Endothelial cell of umbilical vein (primary cell): ENCODE results near the gene RALB. TPM values are rescaled to one million over a fixed set of nuclear protein-coding genes. Genes with fewer than 3 reads are reported as not detected.

ENCODE experiments used
- BruUV-seq: library from RNA; stranded (reverse); fragments of 400-500 nt; replicated peaks from 2 replicates; lab custom pipeline; 2021; lab: Mats Ljungman, UMichigan
- CTCF ChIA-PET: fragments of 300-600, 350-600 bp; sonication (Branson Sonifier 250); formaldehyde crosslinking; loops from one replicate; lab custom pipeline; 2021; ENCODE audit warnings: antibody characterized with exemption, inconsistent platforms; lab: Charles Lee
- POLR2A ChIA-PET: fragments of 300-600, 350-600 bp; sonication (Branson Sonifier 250); formaldehyde crosslinking; loops from one replicate; lab custom pipeline; 2021; ENCODE audit warnings: antibody characterized with exemption, inconsistent platforms; lab: Charles Lee
- DNase-seq: peaks from one replicate; pipeline ENCODE4 v3.0.0-alpha.2; 2011; ENCODE audit warnings: low read depth, low spot score
- FAIRE-seq: peaks from 2 replicates; lab custom pipeline; 2011; peaks lifted over from hg19 to GRCh38; lab: Jason Lieb, UNC
- H2AFZ ChIP-seq: 2 replicates; pipeline ENCODE4 v1.6.0; 2012; ENCODE audit warnings: low read depth, low read length, control low read depth, inconsistent platforms
- H3K27ac ChIP-seq: 2 replicates; pipeline ENCODE4 v1.5.1; 2011; ENCODE audit warnings: low read depth, mild to moderate bottlenecking, control low read depth, low read length, moderate library complexity; ENCODE audit not compliant: insufficient read depth
- H3K27me3 ChIP-seq, 2 experiments: 2 replicates each; pipeline versions ENCODE4 v1.6.0 to v1.6.1; 2011; ENCODE audit warnings: low read length in 2 of 2, mixed read lengths in 1 of 2; ENCODE audit not compliant: control insufficient read depth in 2 of 2, insufficient read depth in 2 of 2
- H3K36me3 ChIP-seq, 2 experiments: 2 replicates in 1 of 2; 3 replicates in 1 of 2; pipeline ENCODE4 v1.5.1; 2011; ENCODE audit warnings: low read length in 2 of 2, mild to moderate bottlenecking in 1 of 2, moderate library complexity in 1 of 2; ENCODE audit not compliant: control insufficient read depth in 2 of 2, insufficient read depth in 2 of 2; ENCODE audit errors: extremely low read depth in 1 of 2
- H3K4me1 ChIP-seq: 3 replicates; pipeline ENCODE4 v1.5.1; 2011; ENCODE audit warnings: mild to moderate bottlenecking, low read length; ENCODE audit not compliant: control insufficient read depth, insufficient read depth; ENCODE audit errors: extremely low read depth
- H3K4me2 ChIP-seq: 2 replicates; pipeline ENCODE4 v1.6.1; 2011; ENCODE audit warnings: low read length, control low read depth, mixed read lengths; ENCODE audit not compliant: insufficient read depth
- H3K4me3 ChIP-seq, 3 experiments: fragments of 200-600 bp in 1 of 3; sonication (generic), shearing (Covaris generic) in 1 of 3; replicated peaks in 1 of 3; 2 replicates each; pipeline ENCODE4 v1.5.1; 2011 to 2016; ENCODE audit warnings: control low read depth in 3 of 3, low read length in 3 of 3, mild to moderate bottlenecking in 2 of 3, inconsistent platforms in 1 of 3, low read depth in 1 of 3, moderate library complexity in 1 of 3; ENCODE audit not compliant: insufficient read depth in 1 of 3
- H3K79me2 ChIP-seq: 2 replicates; pipeline ENCODE4 v1.6.0; 2012; ENCODE audit warnings: low read length, inconsistent platforms; ENCODE audit not compliant: control insufficient read depth, insufficient read depth
- H3K9ac ChIP-seq: replicated peaks from 2 replicates; pipeline ENCODE3; 2011; ENCODE audit warnings: low read length, control low read depth; ENCODE audit not compliant: insufficient read depth; ENCODE audit errors: extremely low read depth
- H3K9me1 ChIP-seq: replicated peaks from 3 replicates; pipeline ENCODE4 v1.6.0; 2011; ENCODE audit warnings: mild to moderate bottlenecking, low read length; ENCODE audit not compliant: control insufficient read depth, insufficient read depth; ENCODE audit errors: extremely low read depth
- H3K9me3 ChIP-seq: replicated peaks from 2 replicates; pipeline ENCODE4 v1.5.1; 2012; ENCODE audit warnings: low read length, inconsistent platforms; ENCODE audit not compliant: control insufficient read depth, insufficient read depth
- H4K20me1 ChIP-seq: replicated peaks from 2 replicates; pipeline ENCODE3; 2011; ENCODE audit warnings: mild to moderate bottlenecking, low read length; ENCODE audit not compliant: control insufficient read depth, insufficient read depth; ENCODE audit errors: extremely low read depth
- CTCF ChIP-seq, 2 donors: IDR thresholded peaks; 1 replicate in 1 of 2; 2 replicates in 1 of 2; pipeline ENCODE4 v1.5.1; 2011; ENCODE audit warnings: low read length in 2 of 2, mild to moderate bottlenecking in 2 of 2, moderate library complexity in 2 of 2, control low read depth in 1 of 2, inconsistent platforms in 1 of 2, low read depth in 1 of 2; ENCODE audit not compliant: insufficient read depth in 1 of 2; ENCODE audit errors: extremely low read depth in 1 of 2
- EZH2 ChIP-seq: IDR thresholded peaks from 2 replicates; pipeline ENCODE4 v1.6.1; 2012; ENCODE audit warnings: borderline replicate concordance, low read depth, mild to moderate bottlenecking, moderate library complexity, low read length, inconsistent platforms; ENCODE audit not compliant: severe bottlenecking
- FOS ChIP-seq: IDR thresholded peaks from 2 replicates; pipeline ENCODE4 v1.6.1; 2011; ENCODE audit warnings: mild to moderate bottlenecking, low read length, moderate library complexity, borderline replicate concordance; ENCODE audit not compliant: insufficient read depth
- GATA2 ChIP-seq: IDR thresholded peaks from 2 replicates; pipeline ENCODE4 v1.7.0; 2011; ENCODE audit warnings: low read depth, mild to moderate bottlenecking, moderate library complexity, mixed read lengths, low read length; ENCODE audit not compliant: insufficient read length, insufficient read depth
- JUN ChIP-seq: IDR thresholded peaks from 2 replicates; pipeline ENCODE4 v1.6.1; 2011; ENCODE audit warnings: borderline replicate concordance, low read depth; ENCODE audit not compliant: insufficient read length, insufficient read depth
- MAX ChIP-seq: IDR thresholded peaks from 2 replicates; pipeline ENCODE4 v1.6.1; 2011; ENCODE audit not compliant: insufficient read depth, insufficient read length
- MYC ChIP-seq: IDR thresholded peaks from one replicate; pipeline ENCODE4 v1.6.1; 2011; ENCODE audit warnings: mild to moderate bottlenecking, low read depth, low read length
- POLR2A ChIP-seq: IDR thresholded peaks from 2 replicates; pipeline ENCODE4 v1.6.1; 2012; ENCODE audit warnings: low read depth, mild to moderate bottlenecking, control low read depth, low read length
- POLR2AphosphoS5 ChIP-seq: IDR thresholded peaks from 2 replicates; pipeline ENCODE4 v1.6.1; 2012; ENCODE audit warnings: low read depth, mild to moderate bottlenecking, control low read depth, low read length, moderate library complexity; ENCODE audit not compliant: insufficient read depth
- dilution Hi-C: fragments of 300-500 bp; cut with MboI; formaldehyde crosslinking; loops from one replicate; pipeline ENCODE4 v1.15.0; 2019; ENCODE audit warnings: low sequenced_read_pairs; ENCODE audit not compliant: extremely low pct_ligation_motif_present
- intact Hi-C: fragments of 100-400 bp; cut with micrococcal nuclease; formaldehyde crosslinking; loops from one replicate; pipeline ENCODE4 v1.10.0; 2022
- polyA plus RNA-seq, 4 experiments: library from polyadenylated mRNA; depleted of rRNA in 3 of 4; stranded (reverse) in 3 of 4; unstranded in 1 of 4; fragments of >200 nt; gene quantifications; 2 replicates each; pipeline versions ENCODE4 v1.2.1 to v1.2.3, GENCODE V29; 2011 to 2012; ENCODE audit warnings: missing spikeins in 1 of 4
- total RNA-seq: library from RNA; stranded (reverse); gene quantifications from 2 replicates; pipeline ENCODE4 v1.2.3, GENCODE V29; 2021

The RALB gene
- total and polyA plus RNA-seq, 2 donors (not counting 3 experiments of a cell fraction or from before 2014, with no cell fraction given) = 105 to 115 TPM

GRCh38 chr2:120224256-120224655 is 28.4 kb upstream of the RALB start:
- POLR2A ChIA-PET = no interaction called here
- no peak for FAIRE-seq

More at GRCh38 chr2:120224256-120224655, 28.4 kb upstream of the RALB start:
- dilution Hi-C loops (no loop called here), intact Hi-C loops (loop anchor here (5.0 kb wide), 2 partner anchors 43 to 68 kb away; no protein-coding TSS in a partner anchor)
- Histone ChIP-seq H2AFZ (no peak overlapping the region), H3K4me3 (no peak overlapping the region), H3K27me3 (peaks cover 0 to 3% of the 10 kb centered on the region in 2 experiments), H3K4me2 (no peak overlapping the region), H3K9ac (no peak overlapping the region), H3K79me2 (peaks cover 11% of the 10 kb centered on the region), H3K27ac (no peak overlapping the region), H3K9me1 (no peaks in the 10 kb centered on the region), H3K36me3 (peaks cover 0 to 1% of the 10 kb centered on the region in 2 experiments), H3K4me1 (peaks cover 17% of the 10 kb centered on the region), H4K20me1 (no peaks in the 10 kb centered on the region), H3K9me3 (no peaks in the 10 kb centered on the region)
- TF ChIP-seq CTCF (IDR thresholded peaks at IDR 0.05; ENCODE audit: extremely low read depth in 1 of 2, insufficient read depth in 1 of 2, low read depth in 1 of 2, low read length in 2 of 2) (no peak), EZH2 (no peak), FOS (no peak), JUN (no peak), MAX (no peak), POLR2AphosphoS5 (no peak), GATA2 (no peak), POLR2A (no peak), MYC (no peak)
- CTCF ChIA-PET = interaction anchor here (0.7 to 3.1 kb wide), 3 partner anchors 16 to 89 kb away, joined by 3 to 18 read pairs (median 6); partner anchors contain the start of gene RALB
- BruUV-seq = no TSS peak
- no peak for DNase-seq
